ENCODE measurements around the gene CARD16.

GRCh38 chr11:105004021-105004420 is 41.1 kb downstream of the CARD16 start:
- TF ChIP-seq CTCF (IDR thresholded peaks at IDR 0.05): no peak
- TF ChIP-seq POLR2A (IDR thresholded peaks at IDR 0.05): no peak
